ENCODE data around the gene ARHGAP44. TPM values are rescaled to one million over a fixed set of nuclear protein-coding genes. Genes with fewer than 3 reads are reported as not detected.

Gene ARHGAP44
- total and polyA plus RNA-seq, 2 of the 8 experiments (the other 6 are each of a cell fraction or from before 2014, with no cell fraction given) = 6.2 to 22.2 TPM

DNA sequence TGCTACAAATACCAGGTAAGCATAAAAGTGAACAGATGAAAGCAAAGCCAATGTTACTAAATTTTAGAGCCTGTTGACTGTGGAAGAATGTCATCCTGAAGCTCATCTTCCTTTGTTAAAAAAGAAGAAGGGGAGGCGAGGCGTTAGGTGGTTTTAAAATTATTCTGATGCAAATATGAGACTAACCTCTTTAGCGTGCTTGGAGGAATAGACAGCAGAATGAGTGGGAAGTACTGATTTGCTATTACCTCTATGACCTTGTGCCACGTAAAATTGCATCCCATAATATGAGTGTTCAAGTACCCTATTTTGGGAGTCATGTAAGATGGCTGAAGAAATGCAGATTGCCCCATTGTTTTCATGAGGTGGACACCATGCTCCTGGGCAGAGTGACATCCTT, 132.8 kb downstream of the ARHGAP44 start (continued):
- TF ChIP-seq, protein P1, sequence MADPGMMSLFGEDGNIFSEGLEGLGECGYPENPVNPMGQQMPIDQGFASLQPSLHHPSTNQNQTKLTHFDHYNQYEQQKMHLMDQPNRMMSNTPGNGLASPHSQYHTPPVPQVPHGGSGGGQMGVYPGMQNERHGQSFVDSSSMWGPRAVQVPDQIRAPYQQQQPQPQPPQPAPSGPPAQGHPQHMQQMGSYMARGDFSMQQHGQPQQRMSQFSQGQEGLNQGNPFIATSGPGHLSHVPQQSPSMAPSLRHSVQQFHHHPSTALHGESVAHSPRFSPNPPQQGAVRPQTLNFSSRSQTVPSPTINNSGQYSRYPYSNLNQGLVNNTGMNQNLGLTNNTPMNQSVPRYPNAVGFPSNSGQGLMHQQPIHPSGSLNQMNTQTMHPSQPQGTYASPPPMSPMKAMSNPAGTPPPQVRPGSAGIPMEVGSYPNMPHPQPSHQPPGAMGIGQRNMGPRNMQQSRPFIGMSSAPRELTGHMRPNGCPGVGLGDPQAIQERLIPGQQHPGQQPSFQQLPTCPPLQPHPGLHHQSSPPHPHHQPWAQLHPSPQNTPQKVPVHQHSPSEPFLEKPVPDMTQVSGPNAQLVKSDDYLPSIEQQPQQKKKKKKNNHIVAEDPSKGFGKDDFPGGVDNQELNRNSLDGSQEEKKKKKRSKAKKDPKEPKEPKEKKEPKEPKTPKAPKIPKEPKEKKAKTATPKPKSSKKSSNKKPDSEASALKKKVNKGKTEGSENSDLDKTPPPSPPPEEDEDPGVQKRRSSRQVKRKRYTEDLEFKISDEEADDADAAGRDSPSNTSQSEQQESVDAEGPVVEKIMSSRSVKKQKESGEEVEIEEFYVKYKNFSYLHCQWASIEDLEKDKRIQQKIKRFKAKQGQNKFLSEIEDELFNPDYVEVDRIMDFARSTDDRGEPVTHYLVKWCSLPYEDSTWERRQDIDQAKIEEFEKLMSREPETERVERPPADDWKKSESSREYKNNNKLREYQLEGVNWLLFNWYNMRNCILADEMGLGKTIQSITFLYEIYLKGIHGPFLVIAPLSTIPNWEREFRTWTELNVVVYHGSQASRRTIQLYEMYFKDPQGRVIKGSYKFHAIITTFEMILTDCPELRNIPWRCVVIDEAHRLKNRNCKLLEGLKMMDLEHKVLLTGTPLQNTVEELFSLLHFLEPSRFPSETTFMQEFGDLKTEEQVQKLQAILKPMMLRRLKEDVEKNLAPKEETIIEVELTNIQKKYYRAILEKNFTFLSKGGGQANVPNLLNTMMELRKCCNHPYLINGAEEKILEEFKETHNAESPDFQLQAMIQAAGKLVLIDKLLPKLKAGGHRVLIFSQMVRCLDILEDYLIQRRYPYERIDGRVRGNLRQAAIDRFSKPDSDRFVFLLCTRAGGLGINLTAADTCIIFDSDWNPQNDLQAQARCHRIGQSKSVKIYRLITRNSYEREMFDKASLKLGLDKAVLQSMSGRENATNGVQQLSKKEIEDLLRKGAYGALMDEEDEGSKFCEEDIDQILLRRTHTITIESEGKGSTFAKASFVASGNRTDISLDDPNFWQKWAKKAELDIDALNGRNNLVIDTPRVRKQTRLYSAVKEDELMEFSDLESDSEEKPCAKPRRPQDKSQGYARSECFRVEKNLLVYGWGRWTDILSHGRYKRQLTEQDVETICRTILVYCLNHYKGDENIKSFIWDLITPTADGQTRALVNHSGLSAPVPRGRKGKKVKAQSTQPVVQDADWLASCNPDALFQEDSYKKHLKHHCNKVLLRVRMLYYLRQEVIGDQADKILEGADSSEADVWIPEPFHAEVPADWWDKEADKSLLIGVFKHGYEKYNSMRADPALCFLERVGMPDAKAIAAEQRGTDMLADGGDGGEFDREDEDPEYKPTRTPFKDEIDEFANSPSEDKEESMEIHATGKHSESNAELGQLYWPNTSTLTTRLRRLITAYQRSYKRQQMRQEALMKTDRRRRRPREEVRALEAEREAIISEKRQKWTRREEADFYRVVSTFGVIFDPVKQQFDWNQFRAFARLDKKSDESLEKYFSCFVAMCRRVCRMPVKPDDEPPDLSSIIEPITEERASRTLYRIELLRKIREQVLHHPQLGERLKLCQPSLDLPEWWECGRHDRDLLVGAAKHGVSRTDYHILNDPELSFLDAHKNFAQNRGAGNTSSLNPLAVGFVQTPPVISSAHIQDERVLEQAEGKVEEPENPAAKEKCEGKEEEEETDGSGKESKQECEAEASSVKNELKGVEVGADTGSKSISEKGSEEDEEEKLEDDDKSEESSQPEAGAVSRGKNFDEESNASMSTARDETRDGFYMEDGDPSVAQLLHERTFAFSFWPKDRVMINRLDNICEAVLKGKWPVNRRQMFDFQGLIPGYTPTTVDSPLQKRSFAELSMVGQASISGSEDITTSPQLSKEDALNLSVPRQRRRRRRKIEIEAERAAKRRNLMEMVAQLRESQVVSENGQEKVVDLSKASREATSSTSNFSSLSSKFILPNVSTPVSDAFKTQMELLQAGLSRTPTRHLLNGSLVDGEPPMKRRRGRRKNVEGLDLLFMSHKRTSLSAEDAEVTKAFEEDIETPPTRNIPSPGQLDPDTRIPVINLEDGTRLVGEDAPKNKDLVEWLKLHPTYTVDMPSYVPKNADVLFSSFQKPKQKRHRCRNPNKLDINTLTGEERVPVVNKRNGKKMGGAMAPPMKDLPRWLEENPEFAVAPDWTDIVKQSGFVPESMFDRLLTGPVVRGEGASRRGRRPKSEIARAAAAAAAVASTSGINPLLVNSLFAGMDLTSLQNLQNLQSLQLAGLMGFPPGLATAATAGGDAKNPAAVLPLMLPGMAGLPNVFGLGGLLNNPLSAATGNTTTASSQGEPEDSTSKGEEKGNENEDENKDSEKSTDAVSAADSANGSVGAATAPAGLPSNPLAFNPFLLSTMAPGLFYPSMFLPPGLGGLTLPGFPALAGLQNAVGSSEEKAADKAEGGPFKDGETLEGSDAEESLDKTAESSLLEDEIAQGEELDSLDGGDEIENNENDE (IDR thresholded peaks at IDR 0.05; ENCODE audit: insufficient replicate concordance, low read length) = no peak
- TF ChIP-seq HDAC2 (IDR thresholded peaks at IDR 0.05; ENCODE audit: borderline replicate concordance in 1 of 2, low read depth in 2 of 2, low read length in 2 of 2) = no peak

Measured in H1 (cell line).